Activated CD8-positive, alpha-beta memory T cell treated with anti-CD3 and anti-CD28 coated beads, Interleukin-2, amount 10 ng/mL, durations not matched to agents 7 days and 5 days (primary cell): ENCODE results near the gene NLRP12. TPM values are rescaled to one million over a fixed set of nuclear protein-coding genes. Genes with fewer than 3 reads are reported as not detected.
"Not testable (repeated sequence)": the region's sequence is repeated elsewhere in the genome, so short reads cannot be mapped to it uniquely, and the experiment has no call there.

ENCODE experiments used
- ATAC-seq: fragments of 150-1000 bp; cut with Tn5 transposase; one replicate; pipeline ENCODE4 v1.10.0; 2021; ENCODE audit warnings: moderate library complexity
- CTCF ChIA-PET: fragments of 350-600 bp; sonication (Branson Sonifier 250); formaldehyde crosslinking; loops from one replicate; lab custom pipeline; 2021; ENCODE audit warnings: antibody characterized with exemption; lab: Charles Lee
- DNase-seq: peaks from one replicate; pipeline ENCODE4 v3.0.0-alpha.2; 2020
- H3K27ac Mint-ChIP-seq: one replicate; pipeline ENCODE4 v1.8.0; 2021; ENCODE audit warnings: mild to moderate bottlenecking, mixed read lengths
- H3K27me3 Mint-ChIP-seq: one replicate; pipeline ENCODE4 v1.8.0; 2021; ENCODE audit warnings: mixed read lengths
- H3K36me3 Mint-ChIP-seq: one replicate; pipeline ENCODE4 v1.8.0; 2021; ENCODE audit warnings: mild to moderate bottlenecking, mixed read lengths
- H3K4me1 Mint-ChIP-seq: one replicate; pipeline ENCODE4 v1.8.0; 2021; ENCODE audit warnings: mixed read lengths
- H3K4me3 Mint-ChIP-seq: one replicate; pipeline ENCODE4 v1.8.0; 2021; ENCODE audit warnings: mild to moderate bottlenecking, moderate library complexity, mixed read lengths
- H3K9me3 Mint-ChIP-seq: one replicate; pipeline ENCODE4 v1.8.0; 2022; ENCODE audit warnings: low read depth, mixed read lengths
- total RNA-seq, 2 experiments: library from RNA; stranded (reverse); gene quantifications; one replicate each; pipeline ENCODE4 v1.2.3, GENCODE V29; 2021

The NLRP12 gene
- not detected for total RNA-seq

- Mint-ChIP-seq H3K27ac (no peak within 1 kb of the TSS), H3K9me3 (no peaks in the 10 kb centered on the region), H3K36me3 (no peaks in the 10 kb centered on the region), H3K4me3 (no peak within 1 kb of the TSS), H3K4me1 (peaks cover 4% of the 10 kb centered on the region), H3K27me3 (peaks cover 17% of the 10 kb centered on the region)
- CTCF ChIA-PET = interaction anchor here (1.1 kb wide), 1 partner anchor 31 kb away, joined by 3 read pairs; no protein-coding TSS in a partner anchor
- ATAC-seq (no peak), DNase-seq (no peak)
Observed at GRCh38 chr19:53824134-53824611, at the start of gene NLRP12. NLRP12 (minus strand) TSS chr19:53824314; CDS start chr19:53824174, 140 bp downstream.

- DNase-seq (no peak), ATAC-seq (no peak)
- Mint-ChIP-seq H3K27me3 (no peaks in the 10 kb centered on the region), H3K27ac (peak overlapping the region; percentile 71), H3K36me3 (peaks cover 39% of the 10 kb centered on the region), H3K4me3 (no peak overlapping the region), H3K4me1 (peaks cover 57% of the 10 kb centered on the region), H3K9me3 (no peaks in the 10 kb centered on the region)
- CTCF ChIA-PET = interaction anchor here (1.2 to 1.8 kb wide), 2 partner anchors 9 to 21 kb away, joined by 5 read pairs; partner anchors contain the start of gene PRKCG
Observed at GRCh38 chr19:53872762-53873161, 48.6 kb upstream of the NLRP12 start.

DNA sequence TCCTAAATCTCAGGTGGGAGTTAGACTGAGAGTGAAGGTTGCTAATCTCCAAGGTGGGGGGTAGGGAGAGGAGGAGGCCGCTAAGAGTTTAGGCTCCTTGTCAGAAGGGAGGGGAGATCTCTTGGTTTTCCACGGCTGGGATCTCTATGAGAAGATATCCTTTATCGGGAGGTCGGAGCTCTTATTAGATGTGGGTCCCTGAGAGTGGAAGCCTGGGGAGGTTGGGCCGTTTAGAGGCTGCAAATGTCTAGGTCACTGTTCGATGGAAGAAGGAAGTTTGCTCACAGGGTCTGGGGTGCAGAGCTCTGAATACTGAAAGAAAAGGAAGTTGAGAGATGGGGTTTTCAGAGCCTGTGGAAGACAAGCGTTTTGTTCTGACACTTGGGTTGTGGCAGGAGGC, 47.3 kb upstream of the NLRP12 start:
- no peak for ATAC-seq
- Mint-ChIP-seq H3K4me1 (peaks cover 54% of the 10 kb centered on the region), H3K27ac (peak overlapping the region; percentile 84), H3K36me3 (peaks cover 33% of the 10 kb centered on the region), H3K4me3 (peak overlapping the region; percentile 20), H3K9me3 (no peaks in the 10 kb centered on the region), H3K27me3 (no peaks in the 10 kb centered on the region)
- no peak for DNase-seq
- CTCF ChIA-PET = interaction anchor here (1.1 to 1.6 kb wide), 2 partner anchors 18 to 62 kb away, joined by 4 to 11 read pairs; no protein-coding TSS in a partner anchor

- Mint-ChIP-seq H3K4me1 (peaks cover 56% of the 10 kb centered on the region), H3K4me3 (peak overlapping the region; percentile 64), H3K27me3 (no peaks in the 10 kb centered on the region), H3K9me3 (no peaks in the 10 kb centered on the region), H3K36me3 (peaks cover 27% of the 10 kb centered on the region), H3K27ac (peak overlapping the region; percentile 84)
- CTCF ChIA-PET = interaction anchor here (0.9 to 1.6 kb wide), 3 partner anchors 15 to 27 kb away, joined by 4 to 11 read pairs (median 5); no protein-coding TSS in a partner anchor
- no peak for DNase-seq
- ATAC-seq = no peak
Observed at GRCh38 chr19:53870485-53870844, 46.4 kb upstream of the NLRP12 start.

DNA sequence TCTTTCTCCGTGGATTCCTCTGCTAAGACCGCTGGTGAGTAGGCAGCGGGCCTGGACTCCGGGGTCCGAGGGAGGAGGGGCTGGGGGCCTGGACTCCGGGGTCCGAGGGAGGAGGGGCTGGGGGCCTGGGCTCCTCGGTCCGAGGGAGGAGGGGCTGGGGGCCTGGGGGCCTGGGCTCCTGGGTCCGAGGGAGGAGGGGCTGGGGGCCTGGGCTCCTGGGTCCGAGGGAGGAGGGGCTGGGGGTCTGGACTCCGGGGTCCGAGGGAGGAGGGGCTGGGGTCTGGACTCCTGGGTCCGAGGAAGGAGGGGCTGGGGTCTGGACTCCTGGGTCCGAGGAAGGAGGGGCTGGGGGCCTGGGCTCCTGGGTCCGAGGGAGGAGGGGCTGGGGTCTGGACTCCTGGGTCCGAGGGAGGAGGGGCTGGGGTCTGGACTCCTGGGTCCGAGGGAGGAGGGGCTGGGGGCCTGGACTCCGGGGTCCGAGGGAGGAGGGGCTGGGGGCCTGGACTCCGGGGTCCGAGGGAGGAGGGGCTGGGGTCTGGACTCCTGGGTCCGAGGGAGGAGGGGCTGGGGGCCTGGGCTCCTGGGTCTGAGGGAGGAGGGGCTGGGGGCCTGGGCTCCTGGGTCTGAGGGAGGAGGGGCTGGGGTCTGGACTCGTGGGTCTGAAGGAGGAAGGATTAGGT, 45.8 kb upstream of the NLRP12 start:
- H3K27ac Mint-ChIP-seq = peak overlapping the region; percentile 84
- peaks cover 26% of the 10 kb centered on the region for H3K36me3 Mint-ChIP-seq
- CTCF ChIA-PET = interaction anchor here (0.9 to 1.6 kb wide), 3 partner anchors 15 to 27 kb away, joined by 4 to 11 read pairs (median 5); no protein-coding TSS in a partner anchor
- peak overlapping the region; percentile 97 for H3K4me3 Mint-ChIP-seq
- not testable (repeated sequence) for DNase-seq, H3K27me3 Mint-ChIP-seq, ATAC-seq, H3K9me3 Mint-ChIP-seq
- peaks cover 59% of the 10 kb centered on the region for H3K4me1 Mint-ChIP-seq

- ATAC-seq = peak; percentile 60
- CTCF ChIA-PET = interaction anchor here (0.6 to 4.0 kb wide), 5 partner anchors 13 to 1765 kb away, joined by 4 to 46 read pairs (median 10); partner anchors contain the start of gene PRKCG
- Mint-ChIP-seq H3K27me3 (no peaks in the 10 kb centered on the region), H3K9me3 (no peaks in the 10 kb centered on the region), H3K4me1 (peaks cover 51% of the 10 kb centered on the region), H3K4me3 (peak overlapping the region; percentile 97), H3K36me3 (peaks cover 18% of the 10 kb centered on the region), H3K27ac (peak overlapping the region; percentile 83)
- DNase-seq = peak; percentile 94
Observed at GRCh38 chr19:53868892-53869804, 45.0 kb upstream of the NLRP12 start.

DNA sequence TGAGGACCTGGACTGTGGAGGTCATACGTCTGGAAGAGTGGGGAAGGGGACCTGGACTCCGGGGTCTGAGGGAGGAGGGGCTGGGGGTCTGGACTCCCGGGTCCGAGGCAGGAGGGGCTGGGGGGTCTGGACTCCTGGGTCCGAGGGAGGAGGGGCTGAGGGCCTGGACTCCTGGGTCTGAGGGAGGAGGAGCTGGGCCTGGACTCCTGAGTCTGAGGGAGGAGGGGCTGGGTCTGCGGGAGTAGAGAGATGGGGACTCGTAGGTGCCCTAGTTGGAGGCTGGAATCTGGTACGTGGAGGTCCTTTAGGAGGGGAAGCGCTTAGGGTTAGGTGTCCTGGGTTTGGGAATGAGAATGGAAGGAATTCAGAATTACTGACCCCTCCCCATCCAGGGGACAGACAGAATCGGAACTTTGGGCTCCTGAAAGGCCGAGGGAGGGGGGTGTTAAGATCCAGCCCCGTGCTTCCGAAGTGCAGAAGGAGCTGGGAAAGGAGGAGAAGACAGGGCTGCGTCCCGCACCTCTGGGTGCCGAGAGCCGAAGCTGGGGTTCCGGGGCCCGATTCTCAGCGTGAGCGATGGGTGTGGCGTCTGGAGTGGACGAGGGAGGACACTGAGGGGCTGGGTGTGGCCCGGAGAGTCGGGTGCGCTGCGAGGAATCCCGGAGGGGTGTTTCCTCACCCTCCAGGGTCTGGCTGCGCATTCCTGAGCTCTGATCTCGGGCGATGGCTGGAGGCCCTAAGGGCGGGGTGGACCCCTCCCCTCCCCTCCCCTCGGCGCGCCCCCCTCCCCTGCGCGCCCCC, 44.2 kb upstream of the NLRP12 start:
- Mint-ChIP-seq H3K4me3 (peak overlapping the region; percentile 97), H3K36me3 (peaks cover 11% of the 10 kb centered on the region), H3K9me3 (no peaks in the 10 kb centered on the region), H3K4me1 (peaks cover 42% of the 10 kb centered on the region), H3K27ac (peak overlapping the region; percentile 93), H3K27me3 (no peaks in the 10 kb centered on the region)
- ATAC-seq = peak; percentile 5
- CTCF ChIA-PET = interaction anchor here (1.3 to 4.0 kb wide), 5 partner anchors 8 to 155 kb away, joined by 4 to 46 read pairs (median 10); partner anchors contain the start of gene PRKCG
- DNase-seq = peak; percentile 76

DNA sequence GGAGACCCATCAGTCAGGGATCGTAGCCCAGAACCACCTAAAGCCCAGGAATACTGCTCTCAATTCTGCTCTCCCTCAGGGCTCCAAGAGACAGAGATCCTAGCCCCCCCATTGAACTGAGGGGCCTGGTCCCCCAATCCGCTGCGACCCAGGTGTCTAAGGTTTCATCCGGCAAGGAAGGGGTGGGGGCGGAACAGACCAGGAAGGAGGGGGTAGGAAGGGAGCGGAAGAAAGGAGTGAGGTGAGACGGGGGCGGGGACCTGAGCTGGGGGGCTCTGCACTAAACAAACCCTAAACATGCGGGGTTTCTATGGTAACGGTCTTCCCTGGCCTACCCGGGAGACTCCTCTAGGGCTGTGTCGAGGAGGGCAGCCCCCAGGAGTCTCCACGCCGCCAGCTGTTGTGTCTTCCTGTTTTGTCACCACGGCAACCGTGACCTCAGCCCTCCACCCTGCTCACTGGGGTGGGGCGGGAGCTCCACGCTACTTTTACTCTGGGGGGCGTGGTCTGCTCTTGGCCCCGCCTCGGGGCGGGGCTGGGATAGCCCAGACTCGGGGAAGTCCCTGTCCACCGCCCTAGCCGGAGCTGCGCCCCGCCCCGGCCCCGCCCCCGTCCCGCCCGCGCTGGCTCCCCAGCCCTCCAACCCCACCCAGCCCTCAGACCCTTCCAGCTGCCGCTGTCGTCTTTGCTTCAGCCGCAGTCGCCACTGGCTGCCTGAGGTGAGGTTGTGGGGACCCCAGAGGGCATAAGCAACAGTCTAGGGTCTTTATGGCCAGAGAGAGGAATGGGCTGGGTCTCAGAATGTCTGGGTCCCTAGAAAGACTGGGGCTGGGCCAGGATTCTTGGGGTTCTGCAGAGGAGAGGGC, 43.3 kb upstream of the NLRP12 start, which contains the start of gene MYADM:
Gene MYADM (plus strand): TSS at position 659 of the 866 bp plus-strand sequence. CDS start 5,647 bp downstream, outside the sequence.
- peak within 1 kb of the TSS; percentile 97 for H3K4me3 Mint-ChIP-seq

GRCh38 chr19:53866865-53867224, 42.7 kb upstream of the NLRP12 start:
- no peaks in the 10 kb centered on the region for H3K27me3 Mint-ChIP-seq
- H3K36me3 Mint-ChIP-seq = peaks cover 6% of the 10 kb centered on the region
- DNase-seq (no peak), ATAC-seq (no peak)
- no peaks in the 10 kb centered on the region for H3K9me3 Mint-ChIP-seq
- H3K4me3 Mint-ChIP-seq = peak overlapping the region; percentile 97
- CTCF ChIA-PET = interaction anchor here (1.0 to 4.0 kb wide), 6 partner anchors 9 to 74 kb away, joined by 3 to 46 read pairs (median 6); partner anchors contain the start of gene PRKCG
- H3K27ac Mint-ChIP-seq = peak overlapping the region; percentile 90
- peaks cover 37% of the 10 kb centered on the region for H3K4me1 Mint-ChIP-seq

More for the DNA sequence above, 43.3 kb upstream of the NLRP12 start, which contains the start of gene MYADM:
- H3K9me3 Mint-ChIP-seq = no peaks in the 10 kb centered on the region
- peaks cover 6% of the 10 kb centered on the region for H3K36me3 Mint-ChIP-seq
- DNase-seq (peak; percentile 99), ATAC-seq (peak; percentile 67)
- H3K27ac Mint-ChIP-seq = peak within 1 kb of the TSS; percentile 93
- CTCF ChIA-PET = interaction anchor here (1.0 to 4.0 kb wide), 6 partner anchors 9 to 156 kb away, joined by 3 to 46 read pairs (median 8); partner anchors contain the start of gene PRKCG
- H3K4me1 Mint-ChIP-seq = peaks cover 37% of the 10 kb centered on the region
- no peaks in the 10 kb centered on the region for H3K27me3 Mint-ChIP-seq

- Mint-ChIP-seq H3K36me3 (peaks cover 4% of the 10 kb centered on the region), H3K4me1 (peaks cover 31% of the 10 kb centered on the region), H3K4me3 (peak overlapping the region; percentile 97), H3K27ac (peak overlapping the region; percentile 91), H3K27me3 (no peaks in the 10 kb centered on the region), H3K9me3 (no peaks in the 10 kb centered on the region)
- peak; percentile 24 for ATAC-seq
- DNase-seq = peak; percentile 81
- CTCF ChIA-PET = interaction anchor here (0.8 to 4.0 kb wide), 8 partner anchors 9 to 158 kb away, joined by 3 to 46 read pairs (median 3); partner anchors contain the start of gene PRKCG
Observed at GRCh38 chr19:53865918-53866864, 42.1 kb upstream of the NLRP12 start.
